Hepatocyte (in vitro differentiated cells): Measurements from ENCODE around the gene CDC42EP2. TPM values are rescaled to one million over a fixed set of nuclear protein-coding genes. Genes with fewer than 3 reads are reported as not detected.

Experiments
- DNase-seq: peaks from one replicate; pipeline ENCODE4 v3.0.0-alpha.2; 2016; ENCODE audit warnings: low spot score
- H2AFZ ChIP-seq: fragments of 200-600 bp; sonication (generic); 2 replicates; pipeline ENCODE4 v1.6.0; 2016; ENCODE audit warnings: antibody characterized with exemption, mild to moderate bottlenecking
- H3K27ac ChIP-seq: fragments of 200-600 bp; sonication (generic); 2 replicates; pipeline ENCODE4 v1.5.1; 2016; ENCODE audit warnings: mild to moderate bottlenecking
- H3K27me3 ChIP-seq: fragments of 200-600 bp; sonication (generic); 2 replicates; pipeline ENCODE4 v1.6.1; 2016
- H3K36me3 ChIP-seq: fragments of 200-600 bp; sonication (generic); replicated peaks from 2 replicates; pipeline ENCODE4 v1.5.1; 2016; ENCODE audit warnings: low read depth; ENCODE audit not compliant: insufficient read depth
- H3K4me1 ChIP-seq: fragments of 200-600 bp; sonication (generic); 2 replicates; pipeline ENCODE4 v1.5.1; 2016; ENCODE audit warnings: mild to moderate bottlenecking, moderate library complexity; ENCODE audit not compliant: insufficient read depth
- H3K4me2 ChIP-seq: fragments of 200-600 bp; sonication (generic); 2 replicates; pipeline ENCODE4 v1.6.0; 2016
- H3K4me3 ChIP-seq: fragments of 200-600 bp; sonication (generic); 2 replicates; pipeline ENCODE4 v1.5.1; 2016; ENCODE audit warnings: mild to moderate bottlenecking
- H3K79me2 ChIP-seq: fragments of 200-600 bp; sonication (generic); 2 replicates; pipeline ENCODE4 v1.6.0; 2017; ENCODE audit warnings: mild to moderate bottlenecking
- H3K9me2 ChIP-seq: fragments of 200-600 bp; sonication (generic); replicated peaks from 2 replicates; pipeline ENCODE4 v1.6.0; 2017; ENCODE audit warnings: mild to moderate bottlenecking; ENCODE audit not compliant: insufficient read depth
- H3K9me3 ChIP-seq: fragments of 200-600 bp; sonication (generic); 2 replicates; pipeline ENCODE4 v1.5.1; 2016; ENCODE audit warnings: low read depth, mild to moderate bottlenecking
- H4K20me1 ChIP-seq: fragments of 200-600 bp; sonication (generic); 2 replicates; pipeline ENCODE4 v1.6.0; 2016; ENCODE audit warnings: mild to moderate bottlenecking; ENCODE audit not compliant: insufficient read depth, poor library complexity, severe bottlenecking
- CTCF ChIP-seq: fragments of 200-600 bp; sonication (generic); IDR thresholded peaks from 2 replicates; pipeline ENCODE4 v1.5.1; 2016; ENCODE audit warnings: antibody characterized with exemption, mild to moderate bottlenecking; ENCODE audit not compliant: poor library complexity
- EZH2 ChIP-seq: fragments of 200-600 bp; sonication (generic); IDR thresholded peaks from 2 replicates; pipeline ENCODE4 v1.6.1; 2016; ENCODE audit warnings: antibody characterized with exemption, mild to moderate bottlenecking, borderline replicate concordance
- EZH2phosphoT487 ChIP-seq: fragments of 200-600 bp; sonication (generic); IDR thresholded peaks from one replicate; pipeline ENCODE4 v1.6.1; 2018; ENCODE audit warnings: antibody characterized with exemption, mild to moderate bottlenecking, low read depth, moderate library complexity; ENCODE audit not compliant: unreplicated experiment, severe bottlenecking
- WGBS: methylation state at CpG from one replicate; pipeline ENCODE4 v1.1.6; 2016; ENCODE audit warnings: low lambda C conversion rate; ENCODE audit errors: missing lambda C conversion rate; 5-methylcytosine and 5-hydroxymethylcytosine counted together
- polyA plus RNA-seq: library from polyadenylated mRNA; unstranded; fragments of >200 nt; fragmentation: Nextera tagmentation; extraction: Ambion mirVana; gene quantifications from 2 replicates; pipeline ENCODE4 v1.2.1, GENCODE V29; 2016
- total RNA-seq: library from RNA; depleted of rRNA; stranded (reverse); fragments of >200 nt; gene quantifications from 2 replicates; pipeline ENCODE4 v1.2.3, GENCODE V29; 2014

CDC42EP2 gene
- total and polyA plus RNA-seq, 2 experiments from 2014 or later: 21.7 to 35.0 TPM

GRCh38 chr11:65315204-65315865, 669 bp downstream of the CDC42EP2 start:
- Histone ChIP-seq H3K4me2 (peak overlapping the region; percentile 85), H3K79me2 (peaks cover 83% of the 10 kb centered on the region), H2AFZ (peak overlapping the region; percentile 68), H3K9me3 (no peaks in the 10 kb centered on the region), H3K27me3 (no peaks in the 10 kb centered on the region), H3K4me1 (peaks cover 30% of the 10 kb centered on the region), H4K20me1 (peaks cover 34% of the 10 kb centered on the region), H3K36me3 (no peaks in the 10 kb centered on the region), H3K4me3 (peak overlapping the region; percentile 99), H3K9me2 (no peaks in the 10 kb centered on the region), H3K27ac (peak overlapping the region; percentile 98)
- peak; percentile 93 for DNase-seq
- TF ChIP-seq EZH2phosphoT487 (no peak), EZH2 (no peak), CTCF (peak; percentile 99)
- WGBS: under 1% methylated on average over 42 of the region's 59 CpGs

GRCh38 chr11:65315866-65316226, 1.2 kb downstream of the CDC42EP2 start:
- Histone ChIP-seq H3K9me2 (no peaks in the 10 kb centered on the region), H3K36me3 (no peaks in the 10 kb centered on the region), H3K27ac (peak overlapping the region; percentile 98), H3K27me3 (no peaks in the 10 kb centered on the region), H3K4me3 (peak overlapping the region; percentile 99), H3K4me2 (peak overlapping the region; percentile 85), H3K4me1 (peaks cover 27% of the 10 kb centered on the region), H2AFZ (no peak overlapping the region), H3K9me3 (no peaks in the 10 kb centered on the region), H4K20me1 (peaks cover 40% of the 10 kb centered on the region), H3K79me2 (peaks cover 88% of the 10 kb centered on the region)
- 39% methylated on average over 8 of the region's 8 CpGs for WGBS
- no peak for DNase-seq
- TF ChIP-seq CTCF: peak; percentile 2
- no peak for TF ChIP-seq EZH2phosphoT487

GRCh38 chr11:65316227-65317024, 1.8 kb downstream of the CDC42EP2 start:
- peaks cover 88% of the 10 kb centered on the region for H3K79me2 ChIP-seq
- 47% methylated on average over 20 of the region's 20 CpGs for WGBS

More at GRCh38 chr11:65316227-65317024, 1.8 kb downstream of the CDC42EP2 start:
- H2AFZ ChIP-seq: no peak overlapping the region
- peak overlapping the region; percentile 85 for H3K4me2 ChIP-seq
- H3K36me3 ChIP-seq: no peaks in the 10 kb centered on the region
- TF ChIP-seq EZH2phosphoT487: no peak
- no peak for TF ChIP-seq CTCF
- no peak for TF ChIP-seq EZH2
- DNase-seq: peak; percentile 72
- peak overlapping the region; percentile 98 for H3K27ac ChIP-seq
- peaks cover 45% of the 10 kb centered on the region for H4K20me1 ChIP-seq
- no peaks in the 10 kb centered on the region for H3K9me3 ChIP-seq
- no peaks in the 10 kb centered on the region for H3K27me3 ChIP-seq
- H3K4me1 ChIP-seq: peaks cover 26% of the 10 kb centered on the region
- H3K4me3 ChIP-seq: peak overlapping the region; percentile 99
- H3K9me2 ChIP-seq: no peaks in the 10 kb centered on the region
